Sigmoid colon (tissue), 7 donors: Measurements from ENCODE around the gene KRTAP9-8. TPM values are rescaled to one million over a fixed set of nuclear protein-coding genes. Genes with fewer than 3 reads are reported as not detected.
"Not testable (repeated sequence)": the region's sequence is repeated elsewhere in the genome, so short reads cannot be mapped to it uniquely, and the experiment has no call there.

Experiments
- DNase-seq: peaks from one replicate; pipeline ENCODE4 v3.0.0-alpha.2; 2019
- H3K27ac ChIP-seq, 4 donors: fragments of 200-600 bp; sonication (generic); one replicate each; pipeline ENCODE4 v1.5.1; 2016 to 2019; ENCODE audit warnings: mild to moderate bottlenecking in 1 of 4
- H3K27me3 ChIP-seq, 3 donors: fragments of 200-600 bp; sonication (generic); one replicate each; pipeline ENCODE4 v1.5.1; 2019; ENCODE audit warnings: mild to moderate bottlenecking in 1 of 3
- H3K36me3 ChIP-seq, 4 donors: fragments of 200-600 bp; sonication (generic); one replicate each; pipeline ENCODE4 v1.5.1; 2016 to 2019
- H3K4me1 ChIP-seq, 4 donors: fragments of 200-600 bp; sonication (generic); one replicate each; pipeline ENCODE4 v1.5.1; 2017 to 2019
- H3K4me3 ChIP-seq, 4 donors: fragments of 200-600 bp; sonication (generic); one replicate each; pipeline ENCODE4 v1.5.1; 2017 to 2019; ENCODE audit warnings: mild to moderate bottlenecking in 2 of 4, moderate library complexity in 1 of 4
- H3K9me3 ChIP-seq, 4 donors: fragments of 200-600 bp in 3 of 4; sonication (generic) in 3 of 4; one replicate each; pipeline versions ENCODE4 v1.5.1 to v1.6.1; 2013 to 2019
- EP300 ChIP-seq, 4 donors: sonication (generic); formaldehyde crosslinking; IDR thresholded peaks; one replicate each; pipeline ENCODE4 v1.6.1; 2017; ENCODE audit warnings: antibody characterized with exemption in 4 of 4
- POLR2A ChIP-seq, 2 donors: fragments of 450-650 bp; IDR thresholded peaks; one replicate each; pipeline ENCODE4 v1.6.1; 2016; ENCODE audit warnings: antibody characterized with exemption in 2 of 2, mild to moderate bottlenecking in 2 of 2, moderate library complexity in 2 of 2
- POLR2AphosphoS5 ChIP-seq, 4 donors: sonication (generic); formaldehyde crosslinking; IDR thresholded peaks; one replicate each; pipeline ENCODE4 v1.6.1; 2017; ENCODE audit warnings: antibody characterized with exemption in 4 of 4
- WGBS, 2 donors: extraction: QIAGEN DNeasy Blood & Tissue Kit; methylation state at CpG; one replicate each; pipeline ENCODE4 v1.1.7; 2013; 5-methylcytosine and 5-hydroxymethylcytosine counted together
- intact Hi-C: fragments of 100-400 bp; cut with DNase I; formaldehyde crosslinking; loops from one replicate; pipeline ENCODE4 v1.15.1; 2023
- polyA plus RNA-seq, 3 donors: library from polyadenylated mRNA; stranded (reverse); fragments of 200-250 nt; gene quantifications; one replicate each; pipeline ENCODE4 v1.2.3, GENCODE V29; 2013
- total RNA-seq, 4 donors: library from RNA; depleted of rRNA; stranded (reverse); fragments of >200 nt; gene quantifications; one replicate each; pipeline ENCODE4 v1.1.0, GENCODE V29; 2016
- TF ChIP-seq, protein P1 (sequence below), 4 experiments: fragments of 450-650 bp in 3 of 4; fragments of 200-600 bp in 1 of 4; IDR thresholded peaks; one replicate each; pipeline ENCODE4 v1.5.1; 2016 to 2019; ENCODE audit warnings: antibody characterized with exemption in 4 of 4, mild to moderate bottlenecking in 3 of 4, moderate library complexity in 2 of 4
- donor health status: healthy with polysubstance abuse.
- donor health status: Bipolar disorder and iron deficiency.
- donor health status: healthy.

KRTAP9-8 gene
- not detected for total RNA-seq
- not detected for polyA plus RNA-seq

DNA sequence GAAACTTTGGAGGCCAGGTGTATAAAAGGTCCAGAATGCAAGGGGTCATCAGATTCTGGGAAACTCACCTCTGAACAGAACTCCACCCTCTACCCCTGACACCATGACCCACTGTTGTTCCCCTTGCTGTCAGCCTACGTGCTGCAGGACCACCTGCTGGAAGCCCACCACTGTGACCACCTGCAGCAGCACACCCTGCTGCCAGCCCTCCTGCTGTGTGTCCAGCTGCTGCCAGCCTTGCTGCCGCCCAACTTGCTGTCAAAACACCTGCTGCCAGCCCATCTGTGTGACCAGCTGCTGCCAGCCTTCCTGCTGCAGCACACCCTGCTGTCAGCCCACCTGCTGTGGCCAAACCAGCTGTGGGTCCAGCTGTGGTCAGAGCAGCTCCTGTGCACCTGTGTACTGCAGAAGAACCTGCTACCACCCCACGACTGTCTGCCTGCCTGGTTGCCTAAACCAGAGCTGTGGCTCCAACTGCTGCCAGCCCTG is at the start of gene KRTAP9-8:
TSS of gene KRTAP9-8 (plus strand) at position 51 of the 489 bp plus-strand sequence. CDS start at position 104, 53 bp downstream.
- H3K27ac ChIP-seq, H3K4me1 ChIP-seq, intact Hi-C loops, H3K27me3 ChIP-seq, H3K9me3 ChIP-seq, DNase-seq, H3K36me3 ChIP-seq, H3K4me3 ChIP-seq: not testable (repeated sequence)
- 28 to 47% methylated on average over 3 of the region's 3 CpGs for WGBS, 2 donors

DNA sequence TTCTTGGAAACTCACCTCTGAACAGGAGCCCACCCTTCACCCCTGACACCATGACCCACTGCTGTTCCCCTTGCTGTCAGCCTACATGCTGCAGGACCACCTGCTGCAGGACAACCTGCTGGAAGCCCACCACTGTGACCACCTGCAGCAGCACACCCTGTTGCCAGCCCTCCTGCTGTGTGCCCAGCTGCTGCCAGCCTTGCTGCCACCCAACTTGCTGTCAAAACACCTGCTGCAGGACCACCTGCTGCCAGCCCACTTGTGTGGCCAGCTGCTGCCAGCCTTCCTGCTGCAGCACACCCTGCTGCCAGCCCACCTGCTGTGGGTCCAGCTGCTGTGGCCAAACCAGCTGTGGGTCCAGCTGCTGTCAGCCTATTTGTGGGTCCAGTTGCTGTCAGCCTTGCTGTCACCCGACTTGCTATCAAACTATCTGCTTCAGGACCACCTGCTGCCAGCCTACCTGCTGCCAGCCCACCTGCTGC is 47.9 kb upstream of the KRTAP9-8 start, which contains the start of gene KRTAP9-1:
TSS of gene KRTAP9-1 (plus strand) at position 51 of the 482 bp plus-strand sequence. CDS start at position 51, 0 bp downstream.
- H3K4me3 ChIP-seq, H3K27ac ChIP-seq, H3K9me3 ChIP-seq, intact Hi-C loops, DNase-seq, H3K36me3 ChIP-seq, H3K27me3 ChIP-seq, H3K4me1 ChIP-seq: not testable (repeated sequence)
- WGBS, 2 donors = 77 to 87% methylated on average over 1 of the region's 1 CpG

DNA sequence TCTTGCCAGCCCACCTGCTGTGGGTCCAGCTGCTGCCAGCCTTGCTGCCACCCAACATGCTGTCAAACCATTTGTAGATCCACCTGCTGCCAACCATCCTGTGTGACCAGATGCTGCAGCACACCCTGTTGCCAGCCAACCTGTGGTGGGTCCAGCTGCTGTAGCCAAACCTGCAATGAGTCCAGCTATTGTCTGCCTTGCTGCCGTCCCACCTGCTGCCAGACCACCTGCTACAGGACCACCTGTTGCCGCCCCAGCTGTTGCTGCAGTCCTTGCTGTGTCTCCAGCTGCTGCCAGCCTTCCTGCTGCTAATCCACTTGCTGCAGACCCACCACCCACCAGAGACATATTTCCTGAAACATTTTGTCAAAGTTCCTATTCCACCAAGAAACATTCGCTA is 47.5 kb upstream of the KRTAP9-8 start:
- TF ChIP-seq POLR2A (IDR thresholded peaks at IDR 0.05) (no peak), EP300 (IDR thresholded peaks at IDR 0.05) (no peak), POLR2AphosphoS5 (IDR thresholded peaks at IDR 0.05) (no peak)
- TF ChIP-seq, protein P1, sequence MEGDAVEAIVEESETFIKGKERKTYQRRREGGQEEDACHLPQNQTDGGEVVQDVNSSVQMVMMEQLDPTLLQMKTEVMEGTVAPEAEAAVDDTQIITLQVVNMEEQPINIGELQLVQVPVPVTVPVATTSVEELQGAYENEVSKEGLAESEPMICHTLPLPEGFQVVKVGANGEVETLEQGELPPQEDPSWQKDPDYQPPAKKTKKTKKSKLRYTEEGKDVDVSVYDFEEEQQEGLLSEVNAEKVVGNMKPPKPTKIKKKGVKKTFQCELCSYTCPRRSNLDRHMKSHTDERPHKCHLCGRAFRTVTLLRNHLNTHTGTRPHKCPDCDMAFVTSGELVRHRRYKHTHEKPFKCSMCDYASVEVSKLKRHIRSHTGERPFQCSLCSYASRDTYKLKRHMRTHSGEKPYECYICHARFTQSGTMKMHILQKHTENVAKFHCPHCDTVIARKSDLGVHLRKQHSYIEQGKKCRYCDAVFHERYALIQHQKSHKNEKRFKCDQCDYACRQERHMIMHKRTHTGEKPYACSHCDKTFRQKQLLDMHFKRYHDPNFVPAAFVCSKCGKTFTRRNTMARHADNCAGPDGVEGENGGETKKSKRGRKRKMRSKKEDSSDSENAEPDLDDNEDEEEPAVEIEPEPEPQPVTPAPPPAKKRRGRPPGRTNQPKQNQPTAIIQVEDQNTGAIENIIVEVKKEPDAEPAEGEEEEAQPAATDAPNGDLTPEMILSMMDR (IDR thresholded peaks at IDR 0.05) = no peak
- H3K27me3 ChIP-seq = peaks cover 0 to 3% (median 0%) of the 10 kb centered on the region in 3 donors
- intact Hi-C loops = no loop called here
- WGBS, 2 donors = 92 to 95% methylated on average over 3 of the region's 3 CpGs
- DNase-seq = no peak
- H3K4me1 ChIP-seq = no peaks in the 10 kb centered on the region
- H3K4me3 ChIP-seq = no peak overlapping the region
- H3K27ac ChIP-seq = no peak overlapping the region
- H3K36me3 ChIP-seq = no peaks in the 10 kb centered on the region
- H3K9me3 ChIP-seq = no peaks in the 10 kb centered on the region

- Histone ChIP-seq H3K9me3 (no peaks in the 10 kb centered on the region), H3K27ac (no peak overlapping the region), H3K4me3 (no peak overlapping the region), H3K27me3 (no peaks in the 10 kb centered on the region), H3K4me1 (no peaks in the 10 kb centered on the region), H3K36me3 (no peaks in the 10 kb centered on the region)
- TF ChIP-seq, protein P1 (IDR thresholded peaks at IDR 0.05) = no peak
- no peak for TF ChIP-seq EP300 (IDR thresholded peaks at IDR 0.05)
- no peak for TF ChIP-seq POLR2AphosphoS5 (IDR thresholded peaks at IDR 0.05)
- TF ChIP-seq POLR2A (IDR thresholded peaks at IDR 0.05) = no peak
- no peak for DNase-seq
- WGBS, 2 donors = 22 to 37% methylated on average over 1 of the region's 1 CpG
- intact Hi-C loops = no loop called here
These were observed 41.7 kb upstream of the KRTAP9-8 start for GRCh38 chr17:41196068-41196467.

GRCh38 chr17:41199421-41200078 is 38.2 kb upstream of the KRTAP9-8 start:
- Histone ChIP-seq H3K27ac (no peak overlapping the region), H3K27me3 (no peaks in the 10 kb centered on the region), H3K4me1 (no peaks in the 10 kb centered on the region), H3K9me3 (no peaks in the 10 kb centered on the region), H3K36me3 (no peaks in the 10 kb centered on the region), H3K4me3 (no peak overlapping the region)
- no peak for DNase-seq
- 11 to 56% methylated on average over 5 of the region's 5 CpGs for WGBS, 2 donors
- TF ChIP-seq, protein P1 (IDR thresholded peaks at IDR 0.05) = no peak
- no peak for TF ChIP-seq EP300 (IDR thresholded peaks at IDR 0.05)
- no peak for TF ChIP-seq POLR2AphosphoS5 (IDR thresholded peaks at IDR 0.05)
- TF ChIP-seq POLR2A (IDR thresholded peaks at IDR 0.05) = no peak
- intact Hi-C loops = no loop called here
